ENCODE measurements around the gene ISG20L2.

The ISG20L2 gene

DNA sequence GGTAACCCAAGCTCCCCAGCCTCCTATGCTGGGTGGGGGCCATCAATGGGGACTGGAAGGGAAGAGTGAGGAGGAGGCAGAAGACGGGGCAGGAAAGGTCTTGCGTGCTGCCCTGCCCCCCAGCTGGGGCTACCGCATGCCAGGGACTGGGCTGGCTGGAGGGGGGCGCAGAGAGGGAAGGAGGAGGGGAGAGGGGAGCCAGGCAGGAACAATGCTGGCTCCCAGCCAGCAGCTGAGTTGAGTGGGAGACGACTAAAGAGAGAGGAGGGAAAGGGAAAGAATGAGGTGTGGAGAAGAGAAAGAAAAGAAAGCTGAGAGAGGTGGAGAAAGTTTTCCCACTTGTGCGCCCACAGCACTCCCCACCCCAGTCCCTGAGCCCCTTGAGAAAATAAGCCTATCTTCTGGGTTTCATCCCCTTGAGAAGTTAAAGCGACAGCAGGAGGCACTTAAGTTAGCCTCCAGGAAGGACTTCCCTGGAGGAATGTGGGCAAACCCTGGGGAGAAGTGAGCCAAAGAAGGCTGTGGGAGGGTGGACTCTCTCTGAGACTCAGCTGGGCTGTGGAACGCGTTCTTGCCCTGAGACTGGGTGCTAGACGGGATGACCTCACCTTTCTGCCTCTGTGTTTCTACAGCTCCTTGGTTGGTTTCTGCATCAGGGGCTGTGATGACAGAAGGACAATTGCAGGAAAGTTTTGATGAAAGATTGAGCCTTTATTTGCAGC lies 38.5 kb downstream of the ISG20L2 start:
- no peak for DNase-seq (ENCODE audit: low read depth)

- DNase-seq (ENCODE audit: low read depth), result peak; percentile 49
Measured at GRCh38 chr1:156689035-156689952, 39.3 kb downstream of the ISG20L2 start.

- no peak for DNase-seq (ENCODE audit: low read depth)
Measured at GRCh38 chr1:156684227-156684782, 44.3 kb downstream of the ISG20L2 start.

DNA sequence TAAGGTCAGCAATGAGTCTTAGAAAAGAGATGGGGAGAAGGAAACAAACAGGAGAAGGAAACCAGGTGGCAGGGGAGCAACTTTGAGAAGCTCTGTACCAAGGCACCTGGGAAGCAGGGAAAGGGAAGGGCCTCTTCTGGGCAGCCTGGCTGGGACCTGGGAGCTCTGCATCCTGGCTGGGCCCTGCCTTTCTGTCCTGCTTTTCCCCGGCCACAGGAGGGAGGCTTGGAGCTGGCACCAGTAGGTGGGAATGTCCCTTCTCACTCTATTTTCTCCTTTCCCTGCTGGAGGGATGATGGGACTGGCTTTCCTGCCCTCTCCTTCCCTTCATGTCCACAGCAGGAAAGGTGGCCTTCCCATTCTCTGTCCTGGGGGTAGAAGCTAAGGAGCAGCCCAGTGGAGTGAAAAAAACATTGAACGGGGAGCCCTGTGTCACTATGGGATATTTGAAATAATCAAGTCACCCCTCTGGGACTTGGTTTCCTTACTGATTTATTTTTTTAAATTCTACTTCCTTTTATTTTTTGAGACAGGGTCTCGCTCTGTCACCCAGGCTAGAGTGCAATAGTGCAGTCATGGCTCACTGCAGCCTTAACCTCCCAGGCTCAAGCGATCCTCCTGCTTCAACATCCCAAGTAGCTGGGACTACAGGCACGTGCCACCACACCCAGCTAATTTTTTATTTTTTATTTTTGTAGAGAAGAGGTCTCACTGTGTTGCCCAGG lies 46.2 kb downstream of the ISG20L2 start:
- no peak for DNase-seq (ENCODE audit: low read depth)

DNA sequence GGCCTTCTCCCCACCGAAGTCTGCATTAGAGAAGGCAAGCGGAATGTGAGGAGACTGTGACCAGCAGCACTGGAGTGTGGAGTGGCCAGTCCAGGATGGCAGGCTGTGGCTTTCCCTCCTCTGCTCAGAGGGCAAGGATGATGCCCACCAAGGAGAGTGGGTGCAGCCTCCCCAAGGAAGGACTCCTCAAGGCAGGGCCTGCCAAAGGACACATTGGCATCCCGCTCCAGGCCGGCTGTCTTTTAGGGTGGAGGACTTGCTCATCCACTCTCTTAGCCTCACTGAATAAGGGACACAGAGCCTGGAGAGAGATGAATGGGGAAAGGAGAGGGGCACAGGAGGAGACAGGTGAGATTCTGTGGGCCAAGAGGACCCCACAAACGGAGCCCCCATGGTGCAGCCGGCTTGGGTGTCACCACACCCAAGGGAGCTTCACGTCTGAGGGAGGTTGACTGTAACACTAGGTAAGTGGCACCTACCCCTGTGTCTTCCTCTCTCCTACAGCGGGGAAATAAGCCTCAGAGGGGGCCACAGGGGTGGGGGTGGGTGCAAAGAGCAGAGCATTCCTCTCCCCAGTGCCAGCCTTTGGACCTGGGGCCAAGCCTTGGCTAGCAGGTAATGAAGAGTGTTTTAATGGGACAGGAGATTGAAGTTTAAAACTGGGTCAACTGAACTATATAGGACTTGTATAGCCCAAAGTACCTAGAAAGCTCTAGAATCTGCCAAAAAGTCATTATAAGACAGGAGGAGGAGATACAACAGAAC lies 47.2 kb downstream of the ISG20L2 start:
- DNase-seq (ENCODE audit: low read depth), result no peak

DNA sequence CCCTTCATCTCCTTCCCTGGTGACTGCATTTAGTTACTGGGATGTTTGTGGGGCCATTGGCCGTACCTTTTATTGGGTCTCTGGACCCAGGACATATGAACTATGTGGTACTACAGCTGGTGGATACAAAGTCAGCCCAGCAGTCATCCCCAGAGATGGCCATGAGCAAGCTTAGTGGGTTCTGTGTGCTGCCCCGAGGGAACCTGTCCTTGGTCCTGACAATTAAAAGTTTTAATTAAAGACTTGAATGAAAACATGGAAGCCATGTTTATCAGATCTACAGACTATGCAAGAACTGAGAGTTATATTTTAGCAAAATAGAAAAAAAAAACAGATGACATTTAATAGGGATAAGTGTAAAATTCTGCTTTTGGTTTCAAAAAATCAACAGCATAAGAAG lies 48.5 kb downstream of the ISG20L2 start:
- DNase-seq (ENCODE audit: low read depth), result no peak

GRCh38 chr1:156677616-156678596 lies 50.7 kb downstream of the ISG20L2 start:
- DNase-seq (ENCODE audit: low read depth), result no peak

GRCh38 chr1:156676820-156677615 lies 51.5 kb downstream of the ISG20L2 start, which contains the start of gene NES:
Gene NES (minus strand): TSS chr1:156677407. CDS start chr1:156677264, 143 bp downstream.
- DNase-seq (ENCODE audit: low read depth), result no peak

GRCh38 chr1:156676114-156676819 lies 52.3 kb downstream of the ISG20L2 start:
- no peak for DNase-seq (ENCODE audit: low read depth)

- DNase-seq (ENCODE audit: low read depth), result no peak
Measured at GRCh38 chr1:156675210-156676113, 53.1 kb downstream of the ISG20L2 start.

DNA sequence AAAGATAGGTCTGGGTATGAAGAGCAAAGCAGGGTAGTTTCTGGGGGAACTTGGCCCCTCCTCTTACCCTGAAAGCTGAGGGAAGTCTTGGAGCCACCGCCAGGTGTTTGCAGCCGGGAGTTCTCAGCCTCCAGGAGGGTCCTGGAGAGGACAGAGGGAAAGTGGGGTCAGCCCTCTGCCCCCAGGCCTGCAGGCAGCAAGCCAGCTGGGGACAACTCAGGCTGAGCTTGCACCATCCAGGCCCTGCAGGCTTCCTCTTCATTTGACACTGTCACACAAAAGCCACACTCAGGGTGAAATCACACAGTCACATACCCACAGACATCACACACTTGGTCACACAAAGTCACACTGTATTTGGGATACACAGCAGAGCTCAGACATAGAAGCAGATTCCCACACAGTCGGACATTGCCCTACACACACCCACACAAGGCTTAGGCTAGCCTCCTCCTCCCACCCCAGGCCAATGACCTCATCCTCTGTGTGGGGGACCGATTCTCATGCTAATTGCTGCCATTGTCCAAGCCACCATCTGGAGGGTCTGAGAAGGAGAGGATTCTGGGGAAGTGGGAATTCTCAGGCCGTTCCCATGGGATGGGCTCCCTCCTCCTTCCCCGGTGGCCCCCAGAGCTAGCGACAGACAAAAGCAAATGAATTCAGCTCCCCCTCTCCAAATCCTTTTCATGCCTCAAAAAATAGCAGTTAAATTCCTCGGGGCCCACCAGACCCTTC lies 55.0 kb downstream of the ISG20L2 start:
- DNase-seq (ENCODE audit: low read depth), result no peak

Data from HS-27A (cell line).